ENCODE data around the gene RDH13. TPM values are rescaled to one million over a fixed set of nuclear protein-coding genes. Genes with fewer than 3 reads are reported as not detected.
"Not testable (repeated sequence)": the region's sequence is repeated elsewhere in the genome, so short reads cannot be mapped to it uniquely, and the experiment has no call there.

The RDH13 gene
- total RNA-seq, 1 donor from 2014 or later = 26.0 TPM

- Histone ChIP-seq H3K27ac (no peak overlapping the region), H3K9me3 (no peaks in the 10 kb centered on the region), H3K27me3 (ENCODE audit: low read depth) (no peaks in the 10 kb centered on the region), H3K36me3 (peaks cover 74% of the 10 kb centered on the region), H3K4me3 (no peak overlapping the region), H3K4me1 (no peaks in the 10 kb centered on the region)
- no peak for ATAC-seq
- no peak for TF ChIP-seq CTCF (IDR thresholded peaks at IDR 0.05)
- DNase-seq = no peak
- intact Hi-C loops (cut with DNase I) = no loop called here
These were observed 18.7 kb downstream of the RDH13 start for GRCh38 chr19:55044286-55044685.

- Histone ChIP-seq H3K27ac (no peak overlapping the region), H3K4me3 (no peak overlapping the region), H3K9me3 (no peaks in the 10 kb centered on the region), H3K27me3 (ENCODE audit: low read depth) (no peaks in the 10 kb centered on the region), H3K4me1 (no peaks in the 10 kb centered on the region), H3K36me3 (peaks cover 58% of the 10 kb centered on the region)
- no peak for TF ChIP-seq CTCF (IDR thresholded peaks at IDR 0.05)
- DNase-seq = no peak
- ATAC-seq = no peak
- intact Hi-C loops (cut with DNase I) = no loop called here
These were observed 20.3 kb downstream of the RDH13 start for GRCh38 chr19:55042688-55043087.

GRCh38 chr19:55042344-55042678, 20.6 kb downstream of the RDH13 start:
- DNase-seq = no peak
- TF ChIP-seq CTCF (IDR thresholded peaks at IDR 0.05) = no peak

GRCh38 chr19:55041627-55042343, 21.2 kb downstream of the RDH13 start:
- no peaks in the 10 kb centered on the region for H3K9me3 ChIP-seq
- peaks cover 49% of the 10 kb centered on the region for H3K36me3 ChIP-seq
- H3K4me3 ChIP-seq = no peak overlapping the region
- no peak overlapping the region for H3K27ac ChIP-seq
- no peaks in the 10 kb centered on the region for H3K4me1 ChIP-seq
- no peak for TF ChIP-seq CTCF (IDR thresholded peaks at IDR 0.05)
- H3K27me3 ChIP-seq (ENCODE audit: low read depth) = no peaks in the 10 kb centered on the region
- intact Hi-C loops (cut with DNase I) = no loop called here
- DNase-seq (no peak), ATAC-seq (peak in 1 of 2 donors; percentile 15)

More at GRCh38 chr19:55042344-55042678, 20.6 kb downstream of the RDH13 start:
- intact Hi-C loops (cut with DNase I) = no loop called here
- H3K4me3 ChIP-seq = no peak overlapping the region
- peaks cover 54% of the 10 kb centered on the region for H3K36me3 ChIP-seq
- no peaks in the 10 kb centered on the region for H3K27me3 ChIP-seq (ENCODE audit: low read depth)
- no peak overlapping the region for H3K27ac ChIP-seq
- no peaks in the 10 kb centered on the region for H3K4me1 ChIP-seq
- no peaks in the 10 kb centered on the region for H3K9me3 ChIP-seq
- no peak for ATAC-seq

GRCh38 chr19:55041244-55041626, 21.7 kb downstream of the RDH13 start:
- no peak for DNase-seq
- no peak for TF ChIP-seq CTCF (IDR thresholded peaks at IDR 0.05)
- H3K9me3 ChIP-seq = no peaks in the 10 kb centered on the region
- intact Hi-C loops (cut with DNase I) = no loop called here
- H3K4me3 ChIP-seq = no peak overlapping the region
- no peak overlapping the region for H3K27ac ChIP-seq
- no peaks in the 10 kb centered on the region for H3K4me1 ChIP-seq
- H3K36me3 ChIP-seq = peaks cover 43% of the 10 kb centered on the region
- no peak for ATAC-seq
- H3K27me3 ChIP-seq (ENCODE audit: low read depth) = no peaks in the 10 kb centered on the region

- H3K4me3 ChIP-seq; H3K4me1 ChIP-seq; H3K9me3 ChIP-seq; intact Hi-C loops (cut with DNase I); H3K27me3 ChIP-seq (ENCODE audit: low read depth); DNase-seq; H3K27ac ChIP-seq; ATAC-seq: not testable (repeated sequence)
- peaks cover 38% of the 10 kb centered on the region for H3K36me3 ChIP-seq
These were observed 22.3 kb downstream of the RDH13 start for GRCh38 chr19:55040654-55041053.

- ATAC-seq; H3K4me3 ChIP-seq; H3K27ac ChIP-seq; DNase-seq; H3K4me1 ChIP-seq; H3K9me3 ChIP-seq; intact Hi-C loops (cut with DNase I); H3K36me3 ChIP-seq; H3K27me3 ChIP-seq (ENCODE audit: low read depth): not testable (repeated sequence)
These were observed 25.3 kb downstream of the RDH13 start for GRCh38 chr19:55037603-55038002.

Measured in lower lobe of right lung (tissue), 2 donors.